ENCODE data around the gene GNB4. TPM values are rescaled to one million over a fixed set of nuclear protein-coding genes. Genes with fewer than 3 reads are reported as not detected.

GNB4 gene
- total RNA-seq, 2 donors from 2014 or later: 6.3 to 11.9 TPM

GRCh38 chr3:179446501-179446900, 4.8 kb downstream of the GNB4 start:
- Histone ChIP-seq H3K9me3 (no peaks in the 10 kb centered on the region), H3K36me3 (no peaks in the 10 kb centered on the region), H3K4me3 (no peak overlapping the region), H3K4me1 (replicated peaks) (no peaks in the 10 kb centered on the region), H3K27ac (no peak overlapping the region), H3K27me3 (replicated peaks; ENCODE audit: insufficient read depth) (no peaks in the 10 kb centered on the region)
- intact Hi-C loops (cut with DNase I): no loop called here
- no peak for DNase-seq (ENCODE audit: low spot score)
- 72% methylated on average over 7 of the region's 7 CpGs for WGBS
- TF ChIP-seq CTCF (IDR thresholded peaks at IDR 0.05) (no peak), POLR2A (IDR thresholded peaks at IDR 0.05) (no peak), POLR2AphosphoS5 (IDR thresholded peaks at IDR 0.05) (no peak)

GRCh38 chr3:179438841-179439240, 12.4 kb downstream of the GNB4 start:
- no peak overlapping the region for H3K27ac ChIP-seq

GRCh38 chr3:179436517-179436916, 14.8 kb downstream of the GNB4 start:
- 80% methylated on average over 3 of the region's 3 CpGs for WGBS
- intact Hi-C loops (cut with DNase I): no loop called here
- no peaks in the 10 kb centered on the region for H3K4me1 ChIP-seq (replicated peaks)

More at GRCh38 chr3:179438841-179439240, 12.4 kb downstream of the GNB4 start:
- Histone ChIP-seq H3K27me3 (replicated peaks; ENCODE audit: insufficient read depth) (no peaks in the 10 kb centered on the region), H3K9me3 (no peaks in the 10 kb centered on the region), H3K36me3 (no peaks in the 10 kb centered on the region), H3K4me1 (replicated peaks) (no peaks in the 10 kb centered on the region), H3K4me3 (no peak overlapping the region)
- TF ChIP-seq POLR2AphosphoS5 (IDR thresholded peaks at IDR 0.05): no peak
- no peak for TF ChIP-seq CTCF (IDR thresholded peaks at IDR 0.05)
- TF ChIP-seq POLR2A (IDR thresholded peaks at IDR 0.05): no peak
- intact Hi-C loops (cut with DNase I): no loop called here
- no peak for DNase-seq (ENCODE audit: low spot score)
- 42% methylated on average over 5 of the region's 5 CpGs for WGBS

GRCh38 chr3:179432451-179432850, 18.8 kb downstream of the GNB4 start:
- WGBS: 72% methylated on average over 1 of the region's 1 CpG
- TF ChIP-seq POLR2AphosphoS5 (IDR thresholded peaks at IDR 0.05) (no peak), POLR2A (IDR thresholded peaks at IDR 0.05) (no peak), CTCF (IDR thresholded peaks at IDR 0.05) (no peak)
- H3K27me3 ChIP-seq (replicated peaks; ENCODE audit: insufficient read depth): no peaks in the 10 kb centered on the region
- H3K36me3 ChIP-seq: no peaks in the 10 kb centered on the region
- intact Hi-C loops (cut with DNase I): no loop called here
- no peak for DNase-seq (ENCODE audit: low spot score)
- H3K27ac ChIP-seq: no peak overlapping the region
- no peaks in the 10 kb centered on the region for H3K4me1 ChIP-seq (replicated peaks)
- H3K9me3 ChIP-seq: no peaks in the 10 kb centered on the region
- H3K4me3 ChIP-seq: no peak overlapping the region

More at GRCh38 chr3:179436517-179436916, 14.8 kb downstream of the GNB4 start:
- H3K27ac ChIP-seq: no peak overlapping the region
- no peak for TF ChIP-seq POLR2AphosphoS5 (IDR thresholded peaks at IDR 0.05)
- no peak for TF ChIP-seq POLR2A (IDR thresholded peaks at IDR 0.05)
- no peak for TF ChIP-seq CTCF (IDR thresholded peaks at IDR 0.05)
- no peak overlapping the region for H3K4me3 ChIP-seq
- H3K9me3 ChIP-seq: no peaks in the 10 kb centered on the region
- DNase-seq (ENCODE audit: low spot score): no peak
- H3K27me3 ChIP-seq (replicated peaks; ENCODE audit: insufficient read depth): no peaks in the 10 kb centered on the region
- no peaks in the 10 kb centered on the region for H3K36me3 ChIP-seq

GRCh38 chr3:179432021-179432420, 19.2 kb downstream of the GNB4 start:
- Histone ChIP-seq H3K4me3 (no peak overlapping the region), H3K36me3 (no peaks in the 10 kb centered on the region), H3K27ac (no peak overlapping the region), H3K4me1 (replicated peaks) (no peaks in the 10 kb centered on the region), H3K9me3 (no peaks in the 10 kb centered on the region), H3K27me3 (replicated peaks; ENCODE audit: insufficient read depth) (no peaks in the 10 kb centered on the region)
- TF ChIP-seq POLR2A (IDR thresholded peaks at IDR 0.05): no peak
- no peak for TF ChIP-seq POLR2AphosphoS5 (IDR thresholded peaks at IDR 0.05)
- no peak for TF ChIP-seq CTCF (IDR thresholded peaks at IDR 0.05)
- DNase-seq (ENCODE audit: low spot score): no peak
- 81% methylated on average over 3 of the region's 3 CpGs for WGBS
- intact Hi-C loops (cut with DNase I): no loop called here
